Left lung (tissue), 10 donors: ENCODE results near the gene HERC6. TPM values are rescaled to one million over a fixed set of nuclear protein-coding genes. Genes with fewer than 3 reads are reported as not detected.
A peak's percentile ranks its signal among the peaks of the same experiment; 100 is the strongest.

ENCODE experiments used
- ATAC-seq: fragments of 200-7000 bp; cut with Tn5 transposase; one replicate; pipeline ENCODE4 v1.9.1; 2020; ENCODE audit warnings: moderate library complexity
- DNase-seq, 4 donors: peaks; one replicate each; pipeline ENCODE4 v3.0.0-alpha.2; 2013 to 2020
- H3K27ac ChIP-seq, 2 donors: fragments of 200-600 bp; sonication (generic) in 1 of 2; one replicate each; pipeline versions ENCODE4 v1.5.0 to v1.8.0; 2020 to 2021
- H3K27me3 ChIP-seq, 2 donors: fragments of 200-600 bp; sonication (generic) in 1 of 2; one replicate each; pipeline versions ENCODE4 v1.5.0 to v1.8.0; 2020 to 2021
- H3K36me3 ChIP-seq, 2 donors: fragments of 200-600 bp; sonication (generic) in 1 of 2; one replicate each; pipeline versions ENCODE4 v1.5.0 to v1.8.0; 2020 to 2021
- H3K4me1 ChIP-seq, 2 donors: fragments of 200-600 bp; one replicate each; pipeline ENCODE4 v1.8.0; 2021
- H3K4me3 ChIP-seq, 2 donors: fragments of 200-600 bp; sonication (generic) in 1 of 2; one replicate each; pipeline versions ENCODE4 v1.5.0 to v1.8.0; 2020 to 2021; ENCODE audit warnings: mild to moderate bottlenecking in 1 of 2
- H3K9me3 ChIP-seq, 2 donors: fragments of 200-600 bp; sonication (generic) in 1 of 2; one replicate each; pipeline versions ENCODE4 v1.5.0 to v1.8.0; 2020 to 2021
- CTCF ChIP-seq, 2 donors: fragments of 200-600 bp; sonication (generic) in 1 of 2; IDR thresholded peaks; one replicate each; pipeline versions ENCODE4 v1.5.0 to v1.8.0; 2021; ENCODE audit warnings: antibody characterized with exemption in 2 of 2
- intact Hi-C, 2 donors: fragments of 100-400 bp; cut with DNase I; formaldehyde crosslinking; loops; one replicate each; pipeline versions ENCODE4 v1.11.2 to v1.14.2; 2022
- polyA plus RNA-seq, 6 donors: library from polyadenylated mRNA; unstranded; fragments of 120-200 nt; gene quantifications; one replicate each; pipeline ENCODE4 v1.2.1, GENCODE V29; 2013; ENCODE audit not compliant: insufficient read length in 6 of 6
- total RNA-seq, 2 donors: library from RNA; stranded (reverse); fragmentation: NEBNext Ultra II Directional; extraction: Animal tissue kit (Norgen Biotek cat#: 25700); gene quantifications; one replicate each; pipeline ENCODE4 v1.2.1, GENCODE V29; 2021
- donor health status: DM: no; HTN: yes; CAD: no.
- donor health status: DM: no; HTN: no; CAD: no.

Gene HERC6
- total and polyA plus RNA-seq, 8 donors = 10.7 to 21.9 (median 13.0) TPM

GRCh38 chr4:88449290-88449689, 70.6 kb downstream of the HERC6 start:
- no peaks in the 10 kb centered on the region for H3K9me3 ChIP-seq
- no peaks in the 10 kb centered on the region for H3K36me3 ChIP-seq
- H3K4me1 ChIP-seq = no peaks in the 10 kb centered on the region
- no peak overlapping the region for H3K4me3 ChIP-seq
- H3K27me3 ChIP-seq = no peaks in the 10 kb centered on the region
- DNase-seq (no peak), ATAC-seq (no peak)
- TF ChIP-seq CTCF (IDR thresholded peaks at IDR 0.05) = no peak
- intact Hi-C loops = no loop called here
- no peak overlapping the region for H3K27ac ChIP-seq

GRCh38 chr4:88451205-88451604, 72.6 kb downstream of the HERC6 start:
- Histone ChIP-seq H3K27me3 (no peaks in the 10 kb centered on the region), H3K27ac (no peak overlapping the region), H3K4me3 (no peak overlapping the region), H3K4me1 (peaks cover 0 to 6% of the 10 kb centered on the region in 2 donors), H3K36me3 (no peaks in the 10 kb centered on the region), H3K9me3 (no peaks in the 10 kb centered on the region)
- DNase-seq = no peak
- TF ChIP-seq CTCF (IDR thresholded peaks at IDR 0.05) = no peak
- intact Hi-C loops = no loop called here
- no peak for ATAC-seq

GRCh38 chr4:88452912-88453311, 74.3 kb downstream of the HERC6 start:
- Histone ChIP-seq H3K27me3 (peaks cover 0 to 5% of the 10 kb centered on the region in 2 donors), H3K4me1 (peaks cover 0 to 12% of the 10 kb centered on the region in 2 donors), H3K27ac (no peak overlapping the region), H3K36me3 (no peaks in the 10 kb centered on the region), H3K9me3 (no peaks in the 10 kb centered on the region), H3K4me3 (no peak overlapping the region)
- no peak for ATAC-seq
- no peak for TF ChIP-seq CTCF (IDR thresholded peaks at IDR 0.05)
- intact Hi-C loops = no loop called here
- no peak for DNase-seq

GRCh38 chr4:88456670-88457306, 78.1 kb downstream of the HERC6 start, which contains the start of gene HERC5:
HERC5 (plus strand) TSS chr4:88457119; CDS start chr4:88457270, 151 bp downstream.
- Histone ChIP-seq H3K27ac (peak within 1 kb of the TSS; percentile 59 to 79), H3K36me3 (no peaks in the 10 kb centered on the region), H3K4me1 (peaks cover 0 to 22% of the 10 kb centered on the region in 2 donors), H3K9me3 (no peaks in the 10 kb centered on the region), H3K27me3 (peaks cover 0 to 5% of the 10 kb centered on the region in 2 donors), H3K4me3 (peak within 1 kb of the TSS; percentile 53 to 73)
- ATAC-seq = peak; percentile 96
- peak; percentile 44 to 48 for TF ChIP-seq CTCF (IDR thresholded peaks at IDR 0.05)
- intact Hi-C loops = no loop called here
- peak; percentile 93 to 96 (median 94) for DNase-seq

- H3K36me3 ChIP-seq = no peaks in the 10 kb centered on the region
- intact Hi-C loops = no loop called here
- ATAC-seq = peak; percentile 69
- TF ChIP-seq CTCF (IDR thresholded peaks at IDR 0.05) = no peak
- peaks cover 0 to 22% of the 10 kb centered on the region in 2 donors for H3K4me1 ChIP-seq
- no peaks in the 10 kb centered on the region for H3K9me3 ChIP-seq
- peaks cover 0 to 5% of the 10 kb centered on the region in 2 donors for H3K27me3 ChIP-seq
- DNase-seq = peak; percentile 20 to 91 (median 48)
- H3K4me3 ChIP-seq = peak overlapping the region; percentile 53 to 73
- peak overlapping the region; percentile 59 to 79 for H3K27ac ChIP-seq
Observed at GRCh38 chr4:88457307-88458103, 78.9 kb downstream of the HERC6 start.
